Left hindlimb (tissue), 1 donor: Measurements from ENCODE around the gene VIPR2.

ENCODE experiments used
- DNase-seq: peaks from one replicate; pipeline ENCODE4 v3.0.0-alpha.2; 2018

VIPR2 gene

DNA sequence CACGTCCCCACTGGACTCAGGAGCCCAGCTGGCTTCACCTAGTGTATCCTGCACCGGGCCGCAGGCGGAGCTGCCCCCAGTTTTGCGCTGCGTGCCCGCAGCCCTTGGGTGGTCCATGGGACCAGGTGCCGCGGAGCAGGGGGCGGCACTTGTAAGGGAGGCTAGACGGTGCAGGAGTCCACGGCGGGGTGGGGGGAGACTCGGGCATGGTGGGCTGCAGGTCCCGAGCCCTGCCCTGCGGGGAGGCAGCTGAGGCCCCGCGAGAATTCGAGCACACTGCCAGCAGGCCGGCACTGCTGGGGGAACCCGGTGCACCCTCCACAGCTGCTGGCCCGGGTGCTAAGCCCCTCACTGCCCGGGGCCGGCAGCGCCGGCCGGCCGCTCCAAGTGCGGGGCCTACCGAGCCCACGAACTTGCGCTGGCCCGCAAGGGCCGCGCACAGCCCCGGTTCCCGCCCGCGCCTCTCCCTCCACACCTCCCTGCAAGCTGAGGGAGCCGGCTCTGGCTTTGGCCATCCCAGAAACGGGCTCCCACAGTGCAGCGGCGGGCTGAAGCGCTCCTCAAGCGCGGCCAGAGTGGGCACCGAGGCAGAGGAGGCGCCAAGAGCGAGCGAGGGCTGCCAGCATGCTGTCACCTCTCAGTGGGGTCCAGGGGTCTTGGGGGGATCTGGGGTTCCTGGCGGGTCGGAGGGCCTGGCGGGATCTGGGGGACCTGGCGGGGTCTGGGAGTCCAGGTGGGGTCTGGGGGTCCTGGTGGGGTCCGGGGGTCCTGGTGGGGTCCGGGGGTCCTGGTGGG lies 81.4 kb downstream of the VIPR2 start:
- no peak for DNase-seq

DNA sequence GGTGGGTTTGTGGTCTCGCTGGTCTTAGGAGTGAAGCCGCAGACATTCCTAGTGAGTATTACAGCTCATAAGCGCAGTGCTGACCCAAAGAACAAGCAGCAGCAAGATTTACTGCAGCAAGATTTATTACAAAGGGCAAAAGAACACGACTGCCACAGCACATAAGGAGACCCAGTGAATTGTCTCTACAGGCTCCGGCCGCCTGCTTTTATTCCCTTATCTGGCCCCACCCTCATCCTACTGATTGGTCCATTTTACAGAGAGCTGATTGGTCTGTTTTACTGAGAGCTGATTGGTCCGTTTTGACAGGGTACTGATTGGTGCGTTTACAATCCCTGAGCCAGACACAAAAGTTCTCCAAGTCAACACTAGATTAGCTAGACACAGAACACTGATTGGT lies 82.1 kb downstream of the VIPR2 start:
- no peak for DNase-seq

GRCh38 chr7:159061674-159062212 lies 82.9 kb downstream of the VIPR2 start:
- no peak for DNase-seq

DNA sequence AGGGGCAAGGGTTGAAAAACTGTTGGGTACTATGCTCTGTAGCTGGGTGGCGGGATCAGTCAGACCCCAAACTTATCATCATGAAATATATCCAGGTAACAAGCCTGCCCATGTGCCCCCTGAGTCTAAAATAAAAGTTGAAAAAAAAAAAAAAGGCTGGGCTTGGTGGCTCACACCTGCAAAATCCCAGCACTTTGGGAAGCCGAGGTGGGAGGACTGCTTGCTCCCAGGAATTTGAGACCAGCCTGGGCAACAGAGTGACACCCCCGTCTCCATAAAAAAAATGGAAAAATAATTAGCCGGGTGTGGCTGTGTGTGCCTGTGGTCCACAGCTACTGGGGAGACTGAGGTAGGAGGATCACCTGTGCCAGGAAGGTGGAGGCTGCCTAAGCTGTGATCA lies 83.5 kb downstream of the VIPR2 start:
- DNase-seq: no peak

- no peak for DNase-seq
Measured at GRCh38 chr7:159060440-159060839, 84.2 kb downstream of the VIPR2 start.

- DNase-seq: no peak
Measured at GRCh38 chr7:159059629-159060028, 85.0 kb downstream of the VIPR2 start.

DNA sequence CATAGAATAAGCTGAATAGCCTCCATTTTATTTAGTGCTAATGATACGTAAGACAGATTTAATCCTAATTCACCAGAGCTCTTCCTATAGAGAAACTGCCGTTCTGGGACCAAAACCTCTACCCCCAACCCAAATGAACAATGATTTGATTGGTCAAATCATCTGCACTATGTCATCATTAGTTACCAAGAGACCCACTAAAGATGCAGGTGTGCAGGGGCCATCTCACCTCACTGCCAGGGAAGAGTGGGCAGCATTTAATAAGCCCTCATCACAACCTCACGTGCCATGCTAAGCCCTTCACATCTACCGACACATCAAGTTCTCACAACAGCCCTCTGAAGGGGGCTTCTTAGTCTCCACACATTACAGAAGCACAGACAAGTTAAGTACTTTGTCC lies 87.0 kb downstream of the VIPR2 start:
- no peak for DNase-seq

GRCh38 chr7:159056737-159057136 lies 87.9 kb downstream of the VIPR2 start:
- no peak for DNase-seq

DNA sequence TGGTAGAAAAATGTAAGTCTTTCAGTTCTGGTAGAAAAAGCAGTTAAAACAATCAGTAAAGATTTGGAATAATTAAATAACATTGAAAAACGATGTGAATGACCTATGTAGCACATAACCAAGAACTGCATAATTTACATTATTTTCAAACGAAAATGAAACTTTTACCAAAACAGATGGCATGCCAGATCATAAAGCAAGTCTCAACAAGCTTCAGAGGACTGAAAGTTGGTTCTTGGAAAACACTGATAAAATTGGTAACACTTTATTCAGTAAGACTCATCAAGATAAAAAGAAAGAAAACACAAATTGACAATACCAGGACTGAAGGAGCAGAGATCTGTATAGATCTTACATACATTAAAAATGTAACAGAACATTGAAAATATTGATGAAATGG lies 92.8 kb downstream of the VIPR2 start:
- DNase-seq: no peak

GRCh38 chr7:159050704-159051103 lies 94.0 kb downstream of the VIPR2 start:
- no peak for DNase-seq

DNA sequence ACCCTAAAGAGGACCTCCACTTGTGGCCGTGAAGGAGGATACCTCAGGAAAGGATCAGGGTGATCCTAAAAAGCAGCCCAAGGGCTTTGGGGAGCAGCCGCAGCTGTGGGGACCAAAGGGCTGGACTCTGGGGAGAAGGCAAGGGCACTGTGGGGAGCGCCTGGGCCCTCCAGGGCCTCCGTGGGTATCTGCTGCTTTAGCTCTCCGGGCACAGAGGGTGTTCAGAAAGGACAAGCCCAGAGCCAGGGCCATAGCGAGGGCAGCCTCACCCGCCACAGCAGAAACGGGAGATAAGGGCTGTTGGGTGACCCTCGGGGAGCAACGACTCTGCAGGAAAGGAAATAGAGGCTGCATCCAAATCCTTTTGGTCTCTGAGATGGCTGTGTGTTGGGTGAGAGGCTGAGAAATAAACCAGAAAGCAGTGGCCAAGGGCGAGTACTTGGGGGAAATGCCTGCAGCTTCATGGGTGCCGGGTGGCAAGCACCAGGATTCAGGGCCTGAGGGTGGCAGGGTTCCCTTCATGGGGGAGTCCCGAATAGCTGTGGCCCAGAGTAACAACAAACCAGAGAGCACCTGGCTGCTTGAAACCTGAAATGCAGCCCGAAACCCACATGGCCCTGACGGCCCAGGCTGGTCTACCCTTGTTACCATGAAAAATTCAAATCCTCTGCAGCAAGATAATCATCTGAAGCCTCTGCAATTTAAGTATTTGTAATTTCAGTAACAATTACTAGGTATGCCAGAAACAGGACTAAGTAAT lies 95.2 kb downstream of the VIPR2 start:
- no peak for DNase-seq

- DNase-seq: no peak
Measured at GRCh38 chr7:159048656-159049055, 96.0 kb downstream of the VIPR2 start.

GRCh38 chr7:159047536-159047935 lies 97.1 kb downstream of the VIPR2 start:
- no peak for DNase-seq

DNA sequence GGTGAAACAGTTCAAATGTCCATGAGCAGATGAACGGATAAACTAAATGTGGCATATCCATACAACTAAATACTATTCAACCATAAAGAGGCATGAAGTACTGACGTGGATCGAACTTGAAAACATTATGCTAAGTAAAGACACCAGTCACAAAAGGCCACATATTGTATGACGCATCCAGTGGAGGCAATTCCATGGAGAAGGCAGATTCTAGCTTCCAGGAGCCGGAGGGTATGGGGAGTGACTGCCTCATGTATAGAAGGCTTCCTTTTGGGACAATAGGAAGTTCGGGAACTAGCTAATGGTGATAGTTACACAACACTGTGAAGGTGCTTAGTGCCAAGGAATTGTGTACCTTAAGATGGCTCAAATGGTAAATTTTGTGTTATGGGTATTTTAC lies 98.4 kb downstream of the VIPR2 start:
- DNase-seq: no peak

GRCh38 chr7:159045839-159046238 lies 98.8 kb downstream of the VIPR2 start:
- no peak for DNase-seq

- DNase-seq: no peak
Measured at GRCh38 chr7:159042581-159043101, 102.0 kb downstream of the VIPR2 start.

- DNase-seq: no peak
Measured at GRCh38 chr7:159042103-159042502, 102.6 kb downstream of the VIPR2 start.

GRCh38 chr7:159040912-159041711 lies 103.6 kb downstream of the VIPR2 start:
- DNase-seq: no peak

DNA sequence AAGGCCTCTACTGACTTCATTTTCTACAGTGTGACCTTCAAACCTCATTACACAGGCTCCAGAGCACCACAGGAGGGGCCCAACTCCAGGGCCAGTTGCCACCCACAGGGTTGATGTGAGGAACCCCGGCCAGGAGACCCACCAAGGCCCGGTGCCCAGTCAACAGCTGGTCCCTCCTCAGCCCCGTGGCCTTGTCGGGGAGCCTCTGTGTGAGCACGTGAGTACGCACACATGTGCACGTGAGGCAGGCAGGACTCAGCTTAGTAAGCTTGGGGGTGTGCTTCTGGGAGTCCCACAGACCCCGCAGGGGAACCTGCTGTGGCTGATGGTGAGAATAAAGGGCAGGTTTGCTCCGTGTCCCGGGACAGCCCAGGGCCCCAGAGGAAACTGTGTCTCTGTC lies 104.5 kb downstream of the VIPR2 start:
- DNase-seq: no peak

DNA sequence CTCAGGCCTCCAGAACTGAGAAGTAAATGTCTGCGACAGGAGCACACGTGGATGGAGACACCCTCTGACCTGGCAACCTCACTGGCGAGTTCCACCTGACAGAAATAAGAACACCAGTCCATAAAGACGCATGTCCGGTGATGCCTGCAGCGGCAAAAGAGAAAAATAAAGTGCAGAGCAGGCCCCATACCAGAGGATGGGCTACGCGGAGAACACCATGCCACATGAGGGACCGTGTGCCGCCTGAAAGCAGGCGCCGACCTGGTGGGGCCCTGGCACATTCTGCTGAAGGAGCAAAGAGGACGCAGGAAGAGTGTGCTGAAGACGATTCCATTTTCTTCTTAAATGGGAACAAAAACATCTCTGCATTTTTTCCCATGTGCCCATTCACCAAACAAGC lies 105.0 kb downstream of the VIPR2 start:
- no peak for DNase-seq

DNA sequence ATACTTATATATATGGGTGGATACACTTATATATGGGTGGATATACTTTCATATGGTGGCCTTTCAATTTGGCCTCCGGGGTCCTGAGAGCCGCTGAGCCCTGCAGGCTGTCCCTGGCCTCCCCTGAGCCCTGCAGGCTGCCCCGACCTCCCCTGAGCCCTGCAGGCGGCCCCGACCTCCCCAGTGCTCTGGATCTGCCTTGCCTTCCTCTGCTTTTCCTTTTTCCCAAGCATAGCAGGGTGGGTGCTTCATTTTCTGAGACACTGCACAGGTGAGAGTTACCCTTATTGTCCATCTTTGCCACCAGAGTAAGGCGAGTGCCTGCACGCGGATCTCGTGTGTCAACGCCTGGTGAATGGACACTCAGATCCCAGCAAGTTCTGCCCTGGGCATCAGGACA lies 106.6 kb downstream of the VIPR2 start:
- DNase-seq: no peak

DNA sequence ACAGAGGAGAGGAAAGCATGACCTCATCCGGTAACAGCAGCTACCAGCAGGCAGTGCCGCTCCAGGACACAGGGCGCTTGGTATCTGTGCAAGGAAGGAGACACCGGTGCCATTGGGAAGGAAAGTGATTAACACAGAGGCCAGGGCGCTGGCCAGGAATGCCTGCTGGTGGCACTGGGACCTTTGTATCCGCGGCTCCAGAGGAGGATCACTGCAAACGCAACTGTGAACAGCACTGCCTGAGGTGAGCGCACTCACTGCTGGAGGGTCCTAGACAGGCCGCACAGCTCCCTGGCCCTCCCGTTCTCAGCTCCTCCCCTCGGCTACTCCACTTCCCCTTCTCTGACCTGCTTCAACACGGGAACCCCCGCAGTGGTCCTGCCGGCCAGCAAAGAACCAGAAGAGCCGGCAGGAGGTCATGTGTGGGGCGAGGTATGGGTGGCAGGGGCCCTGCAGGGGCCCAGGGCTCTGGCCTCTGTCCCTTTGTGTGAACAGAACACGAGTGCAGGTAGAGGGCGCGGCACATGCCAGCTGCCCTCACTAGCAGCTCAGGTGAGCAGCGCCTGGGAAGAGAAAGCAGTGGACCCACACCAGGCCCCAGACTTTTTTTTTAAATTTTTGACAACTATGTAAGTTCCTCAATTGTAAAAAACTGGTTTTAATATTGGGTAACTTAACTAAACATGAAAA lies 107.6 kb downstream of the VIPR2 start:
- DNase-seq: no peak
